Endodermal cell (in vitro differentiated cells): ENCODE data around the gene ZNF804A. TPM values are rescaled to one million over a fixed set of nuclear protein-coding genes. Genes with fewer than 3 reads are reported as not detected.

Experiments used
- DNase-seq: peaks from one replicate; pipeline ENCODE4 v3.0.0-alpha.2; 2017
- H3K27ac ChIP-seq: 2 replicates; pipeline ENCODE4 v1.5.1; 2013; ENCODE audit warnings: mild to moderate bottlenecking, low read depth, low read length, moderate library complexity
- H3K27me3 ChIP-seq: 2 replicates; pipeline ENCODE4 v1.6.1; 2013; ENCODE audit warnings: mild to moderate bottlenecking, low read length, moderate library complexity; ENCODE audit not compliant: insufficient read depth, control insufficient read depth, poor library complexity, severe bottlenecking
- H3K36me3 ChIP-seq: 2 replicates; pipeline ENCODE4 v1.7.0; 2013; ENCODE audit warnings: mild to moderate bottlenecking, low read length, moderate library complexity; ENCODE audit not compliant: control insufficient read depth, insufficient read depth
- H3K4me1 ChIP-seq: one replicate; pipeline ENCODE4 v1.7.0; 2013; ENCODE audit warnings: low read length; ENCODE audit not compliant: control insufficient read depth, insufficient read depth
- H3K4me3 ChIP-seq: 2 replicates; pipeline ENCODE4 v1.5.1; 2013; ENCODE audit warnings: mild to moderate bottlenecking, low read length, moderate library complexity
- H3K9ac ChIP-seq: 2 replicates; pipeline ENCODE4 v1.6.1; 2013; ENCODE audit warnings: mild to moderate bottlenecking, low read length, moderate library complexity; ENCODE audit not compliant: poor library complexity, severe bottlenecking; ENCODE audit errors: extremely low read depth
- H3K9me3 ChIP-seq: 2 replicates; pipeline ENCODE4 v1.6.1; 2013; ENCODE audit warnings: mild to moderate bottlenecking, low read length, moderate library complexity; ENCODE audit not compliant: control insufficient read depth
- H3K27ac Mint-ChIP-seq: 2 replicates; pipeline ENCODE4 v1.8.0; 2020; ENCODE audit warnings: mixed read lengths
- H3K27me3 Mint-ChIP-seq: 2 replicates; pipeline ENCODE4 v1.8.0; 2021; ENCODE audit warnings: mild to moderate bottlenecking, mixed read lengths; ENCODE audit not compliant: insufficient read depth
- H3K36me3 Mint-ChIP-seq: 2 replicates; pipeline ENCODE4 v1.8.0; 2020; ENCODE audit warnings: low read depth, mixed read lengths
- H3K4me1 Mint-ChIP-seq: 2 replicates; pipeline ENCODE4 v1.8.0; 2020; ENCODE audit warnings: mixed read lengths
- H3K4me3 Mint-ChIP-seq: 2 replicates; pipeline ENCODE4 v1.8.0; 2020; ENCODE audit warnings: mild to moderate bottlenecking, moderate library complexity, mixed read lengths
- H3K9me3 Mint-ChIP-seq: 2 replicates; pipeline ENCODE4 v1.8.0; 2020; ENCODE audit warnings: mild to moderate bottlenecking, mixed read lengths
- WGBS, 2 experiments: methylation state at CpG; one replicate each; pipeline versions ENCODE4 v1.1.5 to v1.1.7; 2013; ENCODE audit warnings: missing lambda C conversion rate in 2 of 2, mixed read lengths in 1 of 2; ENCODE audit not compliant: insufficient coverage in 1 of 2, insufficient read length in 1 of 2; 5-methylcytosine and 5-hydroxymethylcytosine counted together
- total RNA-seq, 2 donors: library from RNA; stranded (reverse); fragmentation: NEBNext Ultra II Directional in 1 of 2; extraction: Animal tissue kit (Norgen Biotek cat#: 25700) in 1 of 2; gene quantifications; 2 replicates in 1 of 2; 3 replicates in 1 of 2; pipeline ENCODE4 v1.2.1, GENCODE V29; 2021
- TF ChIP-seq, protein P1 (sequence below): fragments of 200-600 bp; sonication (generic); conservative IDR thresholded peaks from 2 replicates; pipeline ENCODE4 v1.5.0; 2021; ENCODE audit warnings: antibody characterized with exemption, mild to moderate bottlenecking

The ZNF804A gene
- total RNA-seq, 2 donors from 2014 or later: 0.15 TPM; not detected in 1

DNA sequence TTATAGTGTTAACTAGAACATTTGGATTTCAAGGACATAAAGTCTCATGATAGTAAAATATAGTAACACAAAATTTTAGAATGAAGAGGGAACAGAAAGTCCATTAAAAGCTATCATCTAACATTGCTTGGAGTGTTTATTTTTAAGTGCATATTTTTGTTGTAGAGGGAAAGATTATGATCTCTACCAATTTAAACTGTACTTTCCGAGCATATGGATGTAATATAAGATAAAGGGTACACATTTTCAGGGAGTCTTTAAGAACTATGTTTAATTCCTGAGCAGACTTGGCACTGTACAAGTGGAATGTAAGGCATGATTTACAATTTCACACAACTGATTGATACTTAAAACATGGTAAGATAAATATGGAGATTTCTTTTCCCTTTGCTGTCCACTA, 34.2 kb upstream of the ZNF804A start:
- no peaks in the 10 kb centered on the region for H3K9me3 ChIP-seq
- H3K27ac ChIP-seq: no peak overlapping the region
- Mint-ChIP-seq H3K9me3 (no peaks in the 10 kb centered on the region), H3K36me3 (no peaks in the 10 kb centered on the region), H3K27ac (no peak overlapping the region), H3K27me3 (no peaks in the 10 kb centered on the region), H3K4me3 (no peak overlapping the region), H3K4me1 (no peaks in the 10 kb centered on the region)
- H3K4me3 ChIP-seq: no peak overlapping the region
- no peak overlapping the region for H3K9ac ChIP-seq
- 80% methylated on average over 1 of the region's 1 CpG; no CpG with 5 or more reads in 1 of the 2 experiments for WGBS, 2 experiments
- DNase-seq: no peak
- H3K27me3 ChIP-seq: no peaks in the 10 kb centered on the region
- TF ChIP-seq, protein P1, sequence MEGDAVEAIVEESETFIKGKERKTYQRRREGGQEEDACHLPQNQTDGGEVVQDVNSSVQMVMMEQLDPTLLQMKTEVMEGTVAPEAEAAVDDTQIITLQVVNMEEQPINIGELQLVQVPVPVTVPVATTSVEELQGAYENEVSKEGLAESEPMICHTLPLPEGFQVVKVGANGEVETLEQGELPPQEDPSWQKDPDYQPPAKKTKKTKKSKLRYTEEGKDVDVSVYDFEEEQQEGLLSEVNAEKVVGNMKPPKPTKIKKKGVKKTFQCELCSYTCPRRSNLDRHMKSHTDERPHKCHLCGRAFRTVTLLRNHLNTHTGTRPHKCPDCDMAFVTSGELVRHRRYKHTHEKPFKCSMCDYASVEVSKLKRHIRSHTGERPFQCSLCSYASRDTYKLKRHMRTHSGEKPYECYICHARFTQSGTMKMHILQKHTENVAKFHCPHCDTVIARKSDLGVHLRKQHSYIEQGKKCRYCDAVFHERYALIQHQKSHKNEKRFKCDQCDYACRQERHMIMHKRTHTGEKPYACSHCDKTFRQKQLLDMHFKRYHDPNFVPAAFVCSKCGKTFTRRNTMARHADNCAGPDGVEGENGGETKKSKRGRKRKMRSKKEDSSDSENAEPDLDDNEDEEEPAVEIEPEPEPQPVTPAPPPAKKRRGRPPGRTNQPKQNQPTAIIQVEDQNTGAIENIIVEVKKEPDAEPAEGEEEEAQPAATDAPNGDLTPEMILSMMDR: no peak
- H3K36me3 ChIP-seq: no peaks in the 10 kb centered on the region
- H3K4me1 ChIP-seq: no peaks in the 10 kb centered on the region

DNA sequence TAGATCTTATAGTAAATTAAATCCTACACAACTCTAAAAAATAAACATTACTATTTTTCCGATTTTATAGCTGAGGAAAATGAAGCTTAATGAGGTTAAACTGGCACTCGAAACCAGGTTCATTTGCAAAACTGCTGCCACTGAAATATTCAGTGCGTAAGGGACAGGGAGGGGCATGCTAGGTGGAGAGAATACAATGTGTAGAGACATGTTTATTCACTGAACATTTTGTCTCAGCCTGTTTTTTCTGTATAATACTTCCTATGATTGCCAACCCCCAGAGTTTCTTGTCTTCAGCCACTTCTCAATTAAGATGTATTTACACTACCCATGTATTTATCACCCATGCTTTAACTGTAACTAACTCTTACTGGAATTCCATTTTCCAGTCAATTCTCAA, 31.6 kb upstream of the ZNF804A start:
- TF ChIP-seq, protein P1: no peak
- H3K27ac ChIP-seq: no peak overlapping the region
- H3K4me1 ChIP-seq: no peaks in the 10 kb centered on the region
- no peak overlapping the region for H3K4me3 ChIP-seq
- Mint-ChIP-seq H3K9me3 (no peaks in the 10 kb centered on the region), H3K4me1 (no peaks in the 10 kb centered on the region), H3K4me3 (no peak overlapping the region), H3K27me3 (no peaks in the 10 kb centered on the region), H3K27ac (no peak overlapping the region), H3K36me3 (no peaks in the 10 kb centered on the region)
- H3K9ac ChIP-seq: no peak overlapping the region
- no peaks in the 10 kb centered on the region for H3K27me3 ChIP-seq
- no peaks in the 10 kb centered on the region for H3K9me3 ChIP-seq
- no peaks in the 10 kb centered on the region for H3K36me3 ChIP-seq
- 92 to 100% methylated on average over 2 to 3 of the region's 3 CpGs for WGBS, 2 experiments
- DNase-seq: no peak

DNA sequence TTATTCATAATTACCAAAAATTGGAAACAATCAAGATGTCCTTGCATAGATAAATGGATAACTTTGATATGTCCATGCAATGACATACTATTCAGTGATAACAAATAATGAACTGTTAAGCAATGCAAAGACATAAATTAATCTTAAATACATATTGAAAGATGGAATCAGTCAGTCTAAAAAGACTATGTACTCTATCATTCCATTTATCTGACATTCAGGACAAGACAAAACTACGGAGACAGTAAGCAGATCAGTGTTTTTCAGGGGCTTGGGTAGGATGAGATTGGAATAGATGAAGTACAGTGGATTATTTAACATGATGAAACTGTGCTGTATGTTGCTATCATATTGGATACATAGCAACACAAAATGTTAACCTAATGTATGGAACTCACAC, 21.3 kb upstream of the ZNF804A start:
- no peaks in the 10 kb centered on the region for H3K4me1 ChIP-seq
- Mint-ChIP-seq H3K36me3 (no peaks in the 10 kb centered on the region), H3K27me3 (peaks cover 5% of the 10 kb centered on the region), H3K9me3 (no peaks in the 10 kb centered on the region), H3K4me3 (no peak overlapping the region), H3K4me1 (peaks cover 4% of the 10 kb centered on the region), H3K27ac (no peak overlapping the region)
- DNase-seq: no peak
- H3K27me3 ChIP-seq: peaks cover 11% of the 10 kb centered on the region
- no peak overlapping the region for H3K4me3 ChIP-seq
- no peaks in the 10 kb centered on the region for H3K36me3 ChIP-seq
- H3K9me3 ChIP-seq: no peaks in the 10 kb centered on the region
- H3K9ac ChIP-seq: no peak overlapping the region
- WGBS, 2 experiments: 85% methylated on average over 1 of the region's 1 CpG; no CpG with 5 or more reads in 1 of the 2 experiments
- H3K27ac ChIP-seq: no peak overlapping the region
- TF ChIP-seq, protein P1: no peak
